Loucy (cell line): ENCODE data around the gene KCNAB3.
A peak's percentile ranks its signal among the peaks of the same experiment; 100 is the strongest.

Experiments
- H2AFZ ChIP-seq: fragments of 200-600 bp; sonication (generic); 2 replicates; pipeline ENCODE4 v1.6.0; 2016; ENCODE audit warnings: antibody characterized with exemption, mild to moderate bottlenecking, low read length, moderate library complexity
- H3F3A ChIP-seq: fragments of 200-600 bp; 2 replicates; pipeline ENCODE4 v1.6.0; 2016; ENCODE audit warnings: antibody characterized with exemption, low read depth, mild to moderate bottlenecking
- H3K27me3 ChIP-seq: fragments of 200-600 bp; sonication (generic); 2 replicates; pipeline ENCODE4 v1.6.1; 2014; ENCODE audit warnings: low read length, mild to moderate bottlenecking; ENCODE audit not compliant: insufficient read depth, poor library complexity, severe bottlenecking
- H3K36me3 ChIP-seq: fragments of 200-600 bp; sonication (generic); 2 replicates; pipeline ENCODE4 v1.6.1; 2016; ENCODE audit warnings: low read length; ENCODE audit not compliant: insufficient read depth
- H3K4me1 ChIP-seq: fragments of 200-600 bp; sonication (generic); 2 replicates; pipeline ENCODE4 v1.5.1; 2014; ENCODE audit warnings: low read length, mild to moderate bottlenecking; ENCODE audit not compliant: insufficient read depth, poor library complexity, severe bottlenecking
- H3K4me2 ChIP-seq: fragments of 200-600 bp; sonication (generic); 2 replicates; pipeline ENCODE4 v1.6.0; 2014; ENCODE audit warnings: antibody characterized with exemption, low read length, low read depth, mild to moderate bottlenecking; ENCODE audit not compliant: poor library complexity, severe bottlenecking
- H3K4me3 ChIP-seq: fragments of 200-600 bp; sonication (generic); 2 replicates; pipeline ENCODE4 v1.5.1; 2014; ENCODE audit warnings: low read length, mild to moderate bottlenecking, mixed read lengths; ENCODE audit not compliant: poor library complexity, severe bottlenecking
- H3K79me2 ChIP-seq: fragments of 200-600 bp; sonication (generic); 2 replicates; pipeline ENCODE4 v1.6.1; 2014; ENCODE audit warnings: low read length; ENCODE audit not compliant: insufficient read depth
- H3K9ac ChIP-seq: fragments of 200-600 bp; sonication (generic); 2 replicates; pipeline ENCODE4 v1.6.0; 2014; ENCODE audit warnings: mild to moderate bottlenecking, low read depth, low read length, moderate library complexity; ENCODE audit not compliant: poor library complexity, severe bottlenecking
- H3K9me2 ChIP-seq: fragments of 200-600 bp; sonication (generic); replicated peaks from 2 replicates; pipeline ENCODE4 v1.6.1; 2016; ENCODE audit warnings: low read depth, low read length, mixed read lengths
- H3K9me3 ChIP-seq: fragments of 200-600 bp; sonication (generic); 2 replicates; pipeline ENCODE4 v1.6.1; 2014; ENCODE audit warnings: mild to moderate bottlenecking, antibody characterized with exemption, low read length, low read depth; ENCODE audit not compliant: insufficient read depth
- H4K20me1 ChIP-seq: fragments of 200-600 bp; sonication (generic); 2 replicates; pipeline ENCODE4 v1.6.0; 2014; ENCODE audit warnings: antibody characterized with exemption, low read length, mild to moderate bottlenecking; ENCODE audit not compliant: insufficient read depth, poor library complexity, severe bottlenecking
- EZH2phosphoT487 ChIP-seq: fragments of 200-600 bp; IDR thresholded peaks from 2 replicates; pipeline ENCODE4 v1.6.1; 2018; ENCODE audit warnings: antibody characterized with exemption, mild to moderate bottlenecking, moderate library complexity, borderline replicate concordance
- TF ChIP-seq, protein P1 (sequence below): fragments of 200-600 bp; sonication (generic); conservative IDR thresholded peaks from 2 replicates; pipeline ENCODE4 v1.5.1; 2014; ENCODE audit warnings: mild to moderate bottlenecking, antibody characterized with exemption, low read length

Gene KCNAB3

DNA sequence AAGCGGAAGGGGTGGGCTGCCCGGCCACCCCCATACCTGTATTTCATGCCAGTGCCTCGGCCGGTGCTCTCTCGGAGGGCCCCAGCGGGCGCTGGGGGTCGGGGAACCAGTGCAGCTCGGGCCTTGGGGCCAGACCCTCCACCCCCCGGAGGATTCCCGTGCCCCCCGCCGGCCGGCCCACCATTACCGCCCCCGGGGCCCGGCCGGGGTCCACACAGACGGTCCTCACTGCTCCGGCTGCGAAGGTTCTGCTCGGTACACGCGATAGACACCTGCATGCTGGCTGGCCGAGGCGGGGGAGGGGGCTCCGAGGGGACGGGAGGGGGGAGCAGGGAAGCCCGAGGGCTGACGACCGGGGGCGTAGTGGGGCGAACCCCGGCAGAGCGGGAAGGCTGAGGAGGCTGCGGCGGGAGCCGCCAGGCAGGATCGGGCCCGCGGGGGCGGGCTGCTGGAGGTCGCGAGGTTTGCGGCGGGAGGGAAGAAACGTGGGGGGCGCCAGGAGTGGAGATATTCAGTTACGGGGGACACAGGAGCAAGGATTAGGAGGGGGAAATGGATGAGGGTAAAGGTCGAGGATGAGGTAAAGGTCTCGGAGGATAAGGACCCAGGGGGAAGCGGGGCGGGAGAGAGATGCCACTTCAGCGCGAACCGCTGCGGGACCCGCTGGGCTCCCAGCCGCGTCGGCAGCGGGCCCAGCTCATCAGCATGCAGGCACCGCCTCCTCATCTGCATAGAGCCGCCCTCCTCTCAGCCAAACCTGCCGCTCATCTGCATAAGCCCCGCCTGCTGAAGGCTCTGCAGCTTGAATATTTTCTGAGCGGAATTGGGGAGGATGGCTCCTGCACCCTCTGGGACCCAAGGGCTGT, at the start of gene KCNAB3:
TSS of gene KCNAB3 (minus strand) at position 699 of the 866 bp plus-strand sequence. CDS start at position 278, 421 bp downstream.
- no peak for TF ChIP-seq EZH2phosphoT487
- TF ChIP-seq, protein P1, sequence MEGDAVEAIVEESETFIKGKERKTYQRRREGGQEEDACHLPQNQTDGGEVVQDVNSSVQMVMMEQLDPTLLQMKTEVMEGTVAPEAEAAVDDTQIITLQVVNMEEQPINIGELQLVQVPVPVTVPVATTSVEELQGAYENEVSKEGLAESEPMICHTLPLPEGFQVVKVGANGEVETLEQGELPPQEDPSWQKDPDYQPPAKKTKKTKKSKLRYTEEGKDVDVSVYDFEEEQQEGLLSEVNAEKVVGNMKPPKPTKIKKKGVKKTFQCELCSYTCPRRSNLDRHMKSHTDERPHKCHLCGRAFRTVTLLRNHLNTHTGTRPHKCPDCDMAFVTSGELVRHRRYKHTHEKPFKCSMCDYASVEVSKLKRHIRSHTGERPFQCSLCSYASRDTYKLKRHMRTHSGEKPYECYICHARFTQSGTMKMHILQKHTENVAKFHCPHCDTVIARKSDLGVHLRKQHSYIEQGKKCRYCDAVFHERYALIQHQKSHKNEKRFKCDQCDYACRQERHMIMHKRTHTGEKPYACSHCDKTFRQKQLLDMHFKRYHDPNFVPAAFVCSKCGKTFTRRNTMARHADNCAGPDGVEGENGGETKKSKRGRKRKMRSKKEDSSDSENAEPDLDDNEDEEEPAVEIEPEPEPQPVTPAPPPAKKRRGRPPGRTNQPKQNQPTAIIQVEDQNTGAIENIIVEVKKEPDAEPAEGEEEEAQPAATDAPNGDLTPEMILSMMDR, result no peak
- peaks cover 38% of the 10 kb centered on the region for H3K79me2 ChIP-seq
- peak within 1 kb of the TSS; percentile 94 for H3K4me2 ChIP-seq
- peak within 1 kb of the TSS; percentile 86 for H3K4me3 ChIP-seq
- H3K36me3 ChIP-seq, result no peaks in the 10 kb centered on the region
- H3K27me3 ChIP-seq, result no peaks in the 10 kb centered on the region
- H3K9me2 ChIP-seq, result no peaks in the 10 kb centered on the region
- peak within 1 kb of the TSS; percentile 93 for H3K9ac ChIP-seq
- H3K9me3 ChIP-seq, result no peaks in the 10 kb centered on the region
- peaks cover 20% of the 10 kb centered on the region for H4K20me1 ChIP-seq
- no peaks in the 10 kb centered on the region for H3F3A ChIP-seq
- peaks cover 23% of the 10 kb centered on the region for H3K4me1 ChIP-seq
- H2AFZ ChIP-seq, result no peak within 1 kb of the TSS

DNA sequence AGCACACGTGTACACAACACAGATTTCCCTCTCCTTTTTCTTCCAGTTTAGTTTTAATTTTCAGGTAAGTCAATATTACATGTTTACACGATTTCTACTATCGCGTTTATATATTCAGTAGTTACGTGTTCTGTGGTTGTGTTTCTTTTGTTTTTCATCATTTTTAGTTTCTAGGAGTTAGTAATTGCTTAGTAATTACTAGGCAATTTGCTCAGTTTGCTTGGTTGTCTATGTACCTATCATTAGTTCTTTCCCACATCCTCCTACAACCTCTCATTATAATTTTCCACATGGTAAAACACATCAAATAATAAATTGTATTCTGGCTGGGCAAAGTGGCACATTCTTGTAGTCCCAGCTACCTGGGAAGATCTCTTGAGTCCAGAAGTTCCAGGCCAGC, 48.1 kb upstream of the KCNAB3 start:
- H3F3A ChIP-seq, result no peaks in the 10 kb centered on the region
- peaks cover 17% of the 10 kb centered on the region for H3K9me3 ChIP-seq
- no peak overlapping the region for H2AFZ ChIP-seq
- no peak overlapping the region for H3K9ac ChIP-seq
- H3K9me2 ChIP-seq, result no peaks in the 10 kb centered on the region
- H3K36me3 ChIP-seq, result no peaks in the 10 kb centered on the region
- no peaks in the 10 kb centered on the region for H4K20me1 ChIP-seq
- no peak overlapping the region for H3K4me3 ChIP-seq
- H3K4me2 ChIP-seq, result no peak overlapping the region
- no peaks in the 10 kb centered on the region for H3K27me3 ChIP-seq
- no peaks in the 10 kb centered on the region for H3K79me2 ChIP-seq
- TF ChIP-seq, protein P1, result no peak
- TF ChIP-seq EZH2phosphoT487, result no peak
- no peaks in the 10 kb centered on the region for H3K4me1 ChIP-seq

DNA sequence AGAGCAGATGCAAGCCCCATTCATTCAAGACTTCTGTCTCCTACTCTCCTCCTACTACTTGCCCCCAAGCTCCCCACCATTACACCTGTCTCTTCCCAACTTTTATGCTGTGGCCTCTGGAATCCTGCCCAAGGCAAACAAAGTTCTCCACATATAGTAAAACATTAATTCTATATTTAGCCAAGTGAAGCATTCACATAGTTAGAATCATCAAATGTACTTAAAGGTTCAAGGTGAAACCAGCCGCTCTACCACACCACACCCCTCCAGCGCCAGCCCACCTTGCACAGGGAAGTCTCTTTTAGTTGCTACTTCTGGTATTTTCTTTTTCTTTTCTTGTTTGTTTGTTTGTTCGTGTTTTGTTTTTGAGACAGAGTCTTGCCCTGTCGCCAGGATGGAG, 47.4 kb upstream of the KCNAB3 start:
- Histone ChIP-seq H2AFZ (no peak overlapping the region), H3K4me2 (no peak overlapping the region), H3K9ac (no peak overlapping the region), H3K9me2 (no peaks in the 10 kb centered on the region), H4K20me1 (no peaks in the 10 kb centered on the region), H3K27me3 (no peaks in the 10 kb centered on the region), H3K9me3 (peaks cover 17% of the 10 kb centered on the region), H3K36me3 (no peaks in the 10 kb centered on the region), H3K4me3 (no peak overlapping the region), H3F3A (no peaks in the 10 kb centered on the region), H3K79me2 (no peaks in the 10 kb centered on the region), H3K4me1 (no peaks in the 10 kb centered on the region)
- TF ChIP-seq EZH2phosphoT487, result no peak
- TF ChIP-seq, protein P1, result no peak
